HUES48 (cell line): ENCODE data around the gene TOMM5.

Experiments
- H3K27ac ChIP-seq: one replicate; pipeline ENCODE4 v1.7.0; 2013; ENCODE audit warnings: low read depth, low read length, inconsistent platforms
- H3K27me3 ChIP-seq: 2 replicates; pipeline ENCODE4 v1.6.1; 2013; ENCODE audit warnings: mild to moderate bottlenecking, low read length; ENCODE audit not compliant: control insufficient read depth, insufficient read depth
- H3K36me3 ChIP-seq: 2 replicates; pipeline ENCODE4 v1.6.1; 2013; ENCODE audit warnings: low read length; ENCODE audit not compliant: control insufficient read depth, insufficient read depth
- H3K4me1 ChIP-seq: 2 replicates; pipeline ENCODE4 v1.6.1; 2013; ENCODE audit warnings: mild to moderate bottlenecking, low read length; ENCODE audit not compliant: control insufficient read depth, insufficient read depth
- H3K4me3 ChIP-seq: 2 replicates; pipeline ENCODE4 v1.5.1; 2013; ENCODE audit warnings: mild to moderate bottlenecking, low read depth, low read length
- H3K9ac ChIP-seq: 2 replicates; pipeline ENCODE4 v1.6.1; 2013; ENCODE audit warnings: mild to moderate bottlenecking, low read depth, low read length, moderate library complexity
- H3K9me3 ChIP-seq: 2 replicates; pipeline ENCODE4 v1.6.1; 2013; ENCODE audit warnings: low read length; ENCODE audit not compliant: control insufficient read depth, insufficient read depth

Gene TOMM5

GRCh38 chr9:37542895-37543294 is 49.5 kb downstream of the TOMM5 start:
- Histone ChIP-seq H3K4me1 (no peaks in the 10 kb centered on the region), H3K27me3 (no peaks in the 10 kb centered on the region), H3K27ac (no peak overlapping the region)

GRCh38 chr9:37542488-37542887 is 49.9 kb downstream of the TOMM5 start:
- no peak overlapping the region for H3K4me3 ChIP-seq
- no peaks in the 10 kb centered on the region for H3K27me3 ChIP-seq
- peaks cover 33% of the 10 kb centered on the region for H3K36me3 ChIP-seq
- no peak overlapping the region for H3K9ac ChIP-seq
- H3K27ac ChIP-seq, result no peak overlapping the region
- no peaks in the 10 kb centered on the region for H3K4me1 ChIP-seq
- H3K9me3 ChIP-seq, result no peaks in the 10 kb centered on the region

More at GRCh38 chr9:37542895-37543294, 49.5 kb downstream of the TOMM5 start:
- Histone ChIP-seq H3K9ac (no peak overlapping the region), H3K4me3 (no peak overlapping the region), H3K36me3 (peaks cover 29% of the 10 kb centered on the region), H3K9me3 (no peaks in the 10 kb centered on the region)

GRCh38 chr9:37541465-37541864 is 50.9 kb downstream of the TOMM5 start:
- H3K9me3 ChIP-seq, result no peaks in the 10 kb centered on the region
- no peaks in the 10 kb centered on the region for H3K4me1 ChIP-seq
- H3K9ac ChIP-seq, result no peak overlapping the region
- H3K27ac ChIP-seq, result no peak overlapping the region
- H3K27me3 ChIP-seq, result no peaks in the 10 kb centered on the region
- peaks cover 43% of the 10 kb centered on the region for H3K36me3 ChIP-seq
- no peak overlapping the region for H3K4me3 ChIP-seq

- H3K27ac ChIP-seq, result no peak overlapping the region
- H3K9ac ChIP-seq, result no peak overlapping the region
- peaks cover 52% of the 10 kb centered on the region for H3K36me3 ChIP-seq
- no peaks in the 10 kb centered on the region for H3K4me1 ChIP-seq
- H3K27me3 ChIP-seq, result no peaks in the 10 kb centered on the region
- no peaks in the 10 kb centered on the region for H3K9me3 ChIP-seq
- no peak overlapping the region for H3K4me3 ChIP-seq
These were observed 51.8 kb downstream of the TOMM5 start for GRCh38 chr9:37540634-37541033.

GRCh38 chr9:37539634-37540033 is 52.8 kb downstream of the TOMM5 start:
- Histone ChIP-seq H3K4me1 (no peaks in the 10 kb centered on the region), H3K9ac (no peak overlapping the region), H3K4me3 (no peak overlapping the region), H3K27ac (no peak overlapping the region), H3K27me3 (no peaks in the 10 kb centered on the region), H3K9me3 (no peaks in the 10 kb centered on the region), H3K36me3 (peaks cover 55% of the 10 kb centered on the region)
